Muscle of back (tissue), 10 donors: ENCODE data around the gene ERCC6. TPM values are rescaled to one million over a fixed set of nuclear protein-coding genes. Genes with fewer than 3 reads are reported as not detected.

Source experiments
- polyA plus RNA-seq, 10 donors: library from polyadenylated mRNA; unstranded; fragments of 120-200 nt; gene quantifications; one replicate each; pipeline ENCODE4 v1.2.1, GENCODE V29; 2013; ENCODE audit not compliant: insufficient read length in 10 of 10

The ERCC6 gene
- polyA plus RNA-seq, 10 donors = 7.7 to 14.3 (median 10.0) TPM

Other genes starting within 250 kb of the ERCC6 start
- 10 to 100 TPM; 12.0 to 40.0 (median 28.3) TPM for gene C10orf71, start 240.0 kb downstream of the ERCC6 start, polyA plus RNA-seq
- under 1 TPM in 2 of 10 donors, not detected in 8; 0.10 to 0.26 TPM for gene DRGX, start 143.0 kb downstream of the ERCC6 start, polyA plus RNA-seq
- not detected for gene SLC18A3, start 71.2 kb upstream of the ERCC6 start, polyA plus RNA-seq
- gene CHAT, start 74.9 kb upstream of the ERCC6 start, polyA plus RNA-seq = not detected
- gene C10orf53, start 140.5 kb upstream of the ERCC6 start, polyA plus RNA-seq = not detected
- gene OGDHL, start 223.2 kb upstream of the ERCC6 start, polyA plus RNA-seq = 1 to 10 TPM in 1 of 10 donors, under 1 TPM in 9; 0.25 to 1.2 (median 0.50) TPM